ENCODE measurements around the gene RASL10B.
"Not testable (repeated sequence)": the region's sequence is repeated elsewhere in the genome, so short reads cannot be mapped to it uniquely, and the experiment has no call there.

RASL10B gene

GRCh38 chr17:35701491-35701890 lies 29.9 kb upstream of the RASL10B start:
- Histone ChIP-seq H2AFZ (ENCODE audit: low read depth) (no peak overlapping the region), H3K4me1 (ENCODE audit: low read depth, poor library complexity, severe bottlenecking) (no peaks in the 10 kb centered on the region), H3K36me3 (ENCODE audit: insufficient read depth) (no peaks in the 10 kb centered on the region), H3K79me2 (ENCODE audit: insufficient read depth, low read depth) (no peaks in the 10 kb centered on the region), H3K27ac (no peak overlapping the region), H3K4me3 (IDR thresholded peaks at IDR 0.05; ENCODE audit: insufficient read depth, low read depth, low read length) (no peak overlapping the region), H3K9ac (no peak overlapping the region), H3K27me3 (ENCODE audit: insufficient read depth, low read depth) (no peaks in the 10 kb centered on the region), H3K4me2 (no peak overlapping the region), H4K20me1 (ENCODE audit: insufficient read depth) (no peaks in the 10 kb centered on the region)
- no peak for TF ChIP-seq CTCF (conservative IDR thresholded peaks at IDR 0.05; ENCODE audit: low read depth, low read length)

GRCh38 chr17:35703308-35703707 lies 28.1 kb upstream of the RASL10B start:
- H3K4me3 ChIP-seq (IDR thresholded peaks at IDR 0.05; ENCODE audit: insufficient read depth, low read depth, low read length); H3K27ac ChIP-seq; H2AFZ ChIP-seq (ENCODE audit: low read depth); H3K4me1 ChIP-seq (ENCODE audit: low read depth, poor library complexity, severe bottlenecking); H3K27me3 ChIP-seq (ENCODE audit: insufficient read depth, low read depth); H3K79me2 ChIP-seq (ENCODE audit: insufficient read depth, low read depth); H4K20me1 ChIP-seq (ENCODE audit: insufficient read depth); H3K4me2 ChIP-seq; H3K9ac ChIP-seq; H3K36me3 ChIP-seq (ENCODE audit: insufficient read depth): not testable (repeated sequence)

- Histone ChIP-seq H4K20me1 (ENCODE audit: insufficient read depth) (no peaks in the 10 kb centered on the region), H3K36me3 (ENCODE audit: insufficient read depth) (no peaks in the 10 kb centered on the region), H3K79me2 (ENCODE audit: insufficient read depth, low read depth) (no peaks in the 10 kb centered on the region), H3K4me2 (no peak overlapping the region), H3K4me3 (IDR thresholded peaks at IDR 0.05; ENCODE audit: insufficient read depth, low read depth, low read length) (no peak overlapping the region), H2AFZ (ENCODE audit: low read depth) (no peak overlapping the region), H3K27ac (no peak overlapping the region), H3K27me3 (ENCODE audit: insufficient read depth, low read depth) (no peaks in the 10 kb centered on the region), H3K9ac (no peak overlapping the region), H3K4me1 (ENCODE audit: low read depth, poor library complexity, severe bottlenecking) (no peaks in the 10 kb centered on the region)
- TF ChIP-seq CTCF (conservative IDR thresholded peaks at IDR 0.05; ENCODE audit: low read depth, low read length), result no peak
These were observed 26.2 kb upstream of the RASL10B start for GRCh38 chr17:35705230-35705629.

- no peak overlapping the region for H3K9ac ChIP-seq
- no peak overlapping the region for H3K4me2 ChIP-seq
- H4K20me1 ChIP-seq (ENCODE audit: insufficient read depth), result no peaks in the 10 kb centered on the region
- no peak overlapping the region for H3K4me3 ChIP-seq (IDR thresholded peaks at IDR 0.05; ENCODE audit: insufficient read depth, low read depth, low read length)
- TF ChIP-seq CTCF (conservative IDR thresholded peaks at IDR 0.05; ENCODE audit: low read depth, low read length), result no peak
- no peak overlapping the region for H2AFZ ChIP-seq (ENCODE audit: low read depth)
- no peaks in the 10 kb centered on the region for H3K27me3 ChIP-seq (ENCODE audit: insufficient read depth, low read depth)
- no peaks in the 10 kb centered on the region for H3K79me2 ChIP-seq (ENCODE audit: insufficient read depth, low read depth)
- H3K36me3 ChIP-seq (ENCODE audit: insufficient read depth), result no peaks in the 10 kb centered on the region
- no peak overlapping the region for H3K27ac ChIP-seq
- no peaks in the 10 kb centered on the region for H3K4me1 ChIP-seq (ENCODE audit: low read depth, poor library complexity, severe bottlenecking)
These were observed 25.7 kb upstream of the RASL10B start for GRCh38 chr17:35705705-35706104.

- no peak overlapping the region for H2AFZ ChIP-seq (ENCODE audit: low read depth)
- no peak overlapping the region for H3K4me3 ChIP-seq (IDR thresholded peaks at IDR 0.05; ENCODE audit: insufficient read depth, low read depth, low read length)
- H3K79me2 ChIP-seq (ENCODE audit: insufficient read depth, low read depth), result no peaks in the 10 kb centered on the region
- no peaks in the 10 kb centered on the region for H3K27me3 ChIP-seq (ENCODE audit: insufficient read depth, low read depth)
- TF ChIP-seq CTCF (conservative IDR thresholded peaks at IDR 0.05; ENCODE audit: low read depth, low read length), result no peak
- H4K20me1 ChIP-seq (ENCODE audit: insufficient read depth), result no peaks in the 10 kb centered on the region
- no peak overlapping the region for H3K4me2 ChIP-seq
- H3K4me1 ChIP-seq (ENCODE audit: low read depth, poor library complexity, severe bottlenecking), result no peaks in the 10 kb centered on the region
- H3K9ac ChIP-seq, result no peak overlapping the region
- no peak overlapping the region for H3K27ac ChIP-seq
- H3K36me3 ChIP-seq (ENCODE audit: insufficient read depth), result no peaks in the 10 kb centered on the region
These were observed 23.3 kb upstream of the RASL10B start for GRCh38 chr17:35708149-35708548.
